OCI-LY7 (cell line): Measurements from ENCODE around the gene CTRB1. TPM values are rescaled to one million over a fixed set of nuclear protein-coding genes. Genes with fewer than 3 reads are reported as not detected.

Source experiments
- Bru-seq: library from RNA; stranded (reverse); fragments of 400-500 nt; gene quantifications from one replicate; lab custom pipeline; 2021; lab: Mats Ljungman, UMichigan
- BruChase-seq, 2 experiments: library from RNA; stranded (reverse); fragments of 400-500 nt; gene quantifications; one replicate each; lab custom pipeline; 2021; lab: Mats Ljungman, UMichigan
- BruUV-seq: library from RNA; stranded (reverse); fragments of 400-500 nt; replicated peaks from 2 replicates; lab custom pipeline; 2021; lab: Mats Ljungman, UMichigan
- CTCF ChIA-PET: fragments of 300-600 bp; sonication (Branson Sonifier 250); formaldehyde crosslinking; loops from one replicate; lab custom pipeline; 2022; ENCODE audit warnings: antibody characterized with exemption; ENCODE audit not compliant: unreplicated experiment; lab: Charles Lee
- POLR2A ChIA-PET: fragments of 300-600 bp; sonication (Branson Sonifier 250); formaldehyde crosslinking; loops from one replicate; lab custom pipeline; 2022; ENCODE audit warnings: antibody characterized with exemption; lab: Charles Lee
- DNase-seq: peaks from one replicate; pipeline ENCODE4 v3.0.0-alpha.2; 2015; ENCODE audit warnings: low spot score
- H2AFZ ChIP-seq: fragments of 200-600 bp; sonication (generic), shearing (Covaris generic); 2 replicates; pipeline ENCODE4 v1.6.1; 2014; ENCODE audit warnings: mild to moderate bottlenecking, antibody characterized with exemption, low read length, moderate library complexity
- H3K27ac ChIP-seq: fragments of 200-600 bp; sonication (generic); 2 replicates; pipeline ENCODE4 v1.5.1; 2014; ENCODE audit warnings: mixed run types, low read depth, mild to moderate bottlenecking, moderate library complexity, low read length, inconsistent platforms; ENCODE audit not compliant: poor library complexity, severe bottlenecking
- H3K36me3 ChIP-seq: fragments of 200-600 bp; sonication (generic); 2 replicates; pipeline ENCODE4 v1.6.1; 2014; ENCODE audit warnings: mild to moderate bottlenecking, antibody characterized with exemption, low read length, moderate library complexity, mixed read lengths; ENCODE audit not compliant: insufficient read depth
- H3K4me1 ChIP-seq: fragments of 200-600 bp; sonication (generic); 2 replicates; pipeline ENCODE4 v1.5.1; 2014; ENCODE audit warnings: mild to moderate bottlenecking, low read length; ENCODE audit not compliant: insufficient read depth, poor library complexity, severe bottlenecking
- H3K4me2 ChIP-seq: fragments of 200-600 bp; sonication (generic); 2 replicates; pipeline ENCODE4 v1.6.1; 2014; ENCODE audit warnings: mild to moderate bottlenecking, low read length
- H3K4me3 ChIP-seq: fragments of 200-600 bp; sonication (generic); 2 replicates; pipeline ENCODE4 v1.5.1; 2014; ENCODE audit warnings: mild to moderate bottlenecking, low read depth, low read length; ENCODE audit not compliant: poor library complexity, severe bottlenecking
- H3K79me2 ChIP-seq: fragments of 200-600 bp; sonication (generic); 2 replicates; pipeline ENCODE4 v1.6.1; 2016; ENCODE audit warnings: low read depth, mild to moderate bottlenecking, low read length, moderate library complexity, mixed read lengths; ENCODE audit not compliant: insufficient read depth
- H3K9me2 ChIP-seq: fragments of 200-600 bp; sonication (generic); 2 replicates; pipeline ENCODE4 v1.6.1; 2016; ENCODE audit warnings: mild to moderate bottlenecking, low read length, mixed read lengths; ENCODE audit not compliant: insufficient read depth
- H3K9me3 ChIP-seq: fragments of 200-600 bp; sonication (generic); 2 replicates; pipeline ENCODE4 v1.6.1; 2014; ENCODE audit warnings: mild to moderate bottlenecking, mixed run types, low read length, mixed read lengths
- H4K20me1 ChIP-seq: fragments of 200-600 bp; sonication (generic); 2 replicates; pipeline ENCODE4 v1.6.1; 2014; ENCODE audit warnings: mild to moderate bottlenecking, antibody characterized with exemption, low read length, moderate library complexity, mixed read lengths; ENCODE audit not compliant: insufficient read depth
- CTCF ChIP-seq: fragments of 200-600 bp; sonication (generic); conservative IDR thresholded peaks from 2 replicates; pipeline ENCODE4 v1.5.1; 2014; ENCODE audit warnings: mild to moderate bottlenecking, antibody characterized with exemption, low read length, moderate library complexity, mixed read lengths
- EZH2phosphoT487 ChIP-seq: fragments of 200-600 bp; sonication (generic); IDR thresholded peaks from 2 replicates; pipeline ENCODE4 v1.6.1; 2018; ENCODE audit warnings: low read depth, borderline replicate concordance, mild to moderate bottlenecking, mixed run types, antibody characterized with exemption, low read length, moderate library complexity, mixed read lengths
- intact Hi-C: fragments of 100-400 bp; cut with micrococcal nuclease; formaldehyde crosslinking; loops from one replicate; pipeline ENCODE4 v1.10.0; 2022; ENCODE audit not compliant: unreplicated experiment
- long read RNA-seq: library from polyadenylated mRNA; stranded (forward); transcript quantifications from one replicate; pipeline ENCODE4 v2.0.0, GENCODE V29; 2022
- total RNA-seq, 2 experiments: library from RNA; depleted of rRNA in 1 of 2; stranded (reverse); fragments of >200 nt in 1 of 2; shearing (Covaris generic) in 1 of 2; gene quantifications; 2 replicates each; pipeline ENCODE4 v1.2.3, GENCODE V29; 2014 to 2022

Gene CTRB1
- not detected in 2 replicates for total RNA-seq (2014; rRNA removed; shearing (Covaris generic))
- not detected in 2 replicates for total RNA-seq (2022)
- Bru-seq, nascent RNA, result not detected
- BruChase-seq, experiment 1, labeled RNA remaining after a 6-hour chase, result not detected
- not detected for BruChase-seq, experiment 2, labeled RNA remaining after a 2-hour chase
- long read RNA-seq, result 0 reads

GRCh38 chr16:75218256-75219076 lies at the start of gene CTRB1:
Gene CTRB1, plus strand, starts transcription at chr16:75218988. Its CDS starts 20 bp downstream, at chr16:75219008.
- H2AFZ ChIP-seq, result peak within 1 kb of the TSS; percentile 74; the same call in 1 of the 2 replicates
- H3K9me3 ChIP-seq, result no peaks in the 10 kb centered on the region

GRCh38 chr16:75169899-75170405 lies 48.8 kb upstream of the CTRB1 start:
- no peaks in the 10 kb centered on the region for H4K20me1 ChIP-seq
- no peak overlapping the region for H3K4me3 ChIP-seq
- H3K9me3 ChIP-seq, result peaks cover 56% of the 10 kb centered on the region
- ChIA-PET CTCF (no interaction called here), POLR2A (no interaction called here)
- DNase-seq, result no peak
- no peaks in the 10 kb centered on the region for H3K9me2 ChIP-seq
- H3K4me1 ChIP-seq, result no peaks in the 10 kb centered on the region
- no peaks in the 10 kb centered on the region for H3K79me2 ChIP-seq
- H3K36me3 ChIP-seq, result peaks cover 77% of the 10 kb centered on the region
- H2AFZ ChIP-seq, result no peak overlapping the region
- BruUV-seq, result TSS peak; percentile 29
- TF ChIP-seq CTCF, result no peak
- no peak for TF ChIP-seq EZH2phosphoT487
- no peak overlapping the region for H3K4me2 ChIP-seq
- H3K27ac ChIP-seq, result no peak overlapping the region
- intact Hi-C loops, result no loop called here

More at GRCh38 chr16:75218256-75219076, at the start of gene CTRB1:
- ChIA-PET CTCF (no interaction called here), POLR2A (no interaction called here)
- TF ChIP-seq EZH2phosphoT487 (no peak), CTCF (no peak)
- no TSS peak for BruUV-seq
- H3K79me2 ChIP-seq, result no peaks in the 10 kb centered on the region
- peak within 1 kb of the TSS; percentile 11; the same call in 1 of the 2 replicates for H3K4me2 ChIP-seq
- no peak within 1 kb of the TSS for H3K27ac ChIP-seq
- no peaks in the 10 kb centered on the region for H3K36me3 ChIP-seq
- no peaks in the 10 kb centered on the region for H3K9me2 ChIP-seq
- no peaks in the 10 kb centered on the region for H3K4me1 ChIP-seq
- intact Hi-C loops, result loop anchor here (2.0 kb wide), 1 partner anchor 16 kb away; no protein-coding TSS in a partner anchor
- no peaks in the 10 kb centered on the region for H4K20me1 ChIP-seq
- H3K4me3 ChIP-seq, result no peak within 1 kb of the TSS
- DNase-seq, result no peak
